ENCODE results near the gene VDR.
"Not testable (repeated sequence)": the region's sequence is repeated elsewhere in the genome, so short reads cannot be mapped to it uniquely, and the experiment has no call there.

Gene VDR

GRCh38 chr12:47823422-47824086, 81.2 kb downstream of the VDR start:
- intact Hi-C loops (cut with DNase I), result no loop called here
- DNase-seq, result no peak

- DNase-seq, result no peak
- intact Hi-C loops (cut with DNase I), result no loop called here
These were observed 81.9 kb downstream of the VDR start for GRCh38 chr12:47822863-47823262.

GRCh38 chr12:47822401-47822800, 82.4 kb downstream of the VDR start:
- intact Hi-C loops (cut with DNase I), result no loop called here
- DNase-seq, result no peak

GRCh38 chr12:47821346-47821706, 83.5 kb downstream of the VDR start:
- DNase-seq, result no peak
- intact Hi-C loops (cut with DNase I), result no loop called here

- intact Hi-C loops (cut with DNase I), result no loop called here
- DNase-seq, result peak in 16 of 42 donors; percentile 23 to 87 (median 50)
These were observed 84.0 kb downstream of the VDR start for GRCh38 chr12:47820631-47821345.

GRCh38 chr12:47819896-47820630, 84.7 kb downstream of the VDR start, which contains the start of gene HDAC7:
Gene HDAC7 (minus strand): TSS chr12:47819903. CDS start chr12:47819785, 118 bp downstream.
- DNase-seq, result peak; percentile 45 to 93 (median 78)

GRCh38 chr12:47819138-47819895, 85.5 kb downstream of the VDR start:
- peak in 41 of 42 donors; percentile 41 to 86 (median 68) for DNase-seq
- intact Hi-C loops (cut with DNase I), result loop anchor here (1.0 kb wide), 1 partner anchor 40 kb away; no protein-coding TSS in a partner anchor

More at GRCh38 chr12:47819896-47820630, 84.7 kb downstream of the VDR start, which contains the start of gene HDAC7:
- intact Hi-C loops (cut with DNase I), result loop anchor here (1.0 kb wide), 1 partner anchor 41 kb away; no protein-coding TSS in a partner anchor

GRCh38 chr12:47818467-47819137, 86.2 kb downstream of the VDR start:
- intact Hi-C loops (cut with DNase I), result loop anchor here (1.0 kb wide), 1 partner anchor 39 kb away; no protein-coding TSS in a partner anchor
- peak in 23 of 42 donors; percentile 15 to 73 (median 39) for DNase-seq

GRCh38 chr12:47818007-47818376, 86.8 kb downstream of the VDR start:
- intact Hi-C loops (cut with DNase I), result no loop called here
- no peak for DNase-seq

- no peak for DNase-seq
- intact Hi-C loops (cut with DNase I), result no loop called here
These were observed 87.4 kb downstream of the VDR start for GRCh38 chr12:47817272-47818006.

- intact Hi-C loops (cut with DNase I), result no loop called here
- no peak for DNase-seq
These were observed 88.2 kb downstream of the VDR start for GRCh38 chr12:47816403-47817271.

GRCh38 chr12:47815447-47815846, 89.3 kb downstream of the VDR start:
- not testable (repeated sequence) for DNase-seq

GRCh38 chr12:47814539-47815170, 90.1 kb downstream of the VDR start:
- DNase-seq, result no peak
- intact Hi-C loops (cut with DNase I), result no loop called here

More at GRCh38 chr12:47815447-47815846, 89.3 kb downstream of the VDR start:
- intact Hi-C loops (cut with DNase I), result not testable (repeated sequence)

GRCh38 chr12:47813511-47814196, 91.1 kb downstream of the VDR start:
- intact Hi-C loops (cut with DNase I), result no loop called here
- DNase-seq, result no peak

- intact Hi-C loops (cut with DNase I), result no loop called here
- DNase-seq, result peak; percentile 33 to 93 (median 76)
These were observed 91.8 kb downstream of the VDR start for GRCh38 chr12:47812797-47813510.
